ENCODE results near the gene DOCK7. TPM values are rescaled to one million over a fixed set of nuclear protein-coding genes. Genes with fewer than 3 reads are reported as not detected.

The DOCK7 gene
- total RNA-seq, 1 donor from 2014 or later: 28.0 TPM

GRCh38 chr1:62428351-62428750 is 259.8 kb downstream of the DOCK7 start:
- DNase-seq (ENCODE audit: low spot score): no peak
- Mint-ChIP-seq H3K27ac (ENCODE audit: unreplicated experiment) (no peak overlapping the region), H3K4me1 (ENCODE audit: unreplicated experiment) (peaks cover 2% of the 10 kb centered on the region), H3K4me3 (ENCODE audit: unreplicated experiment) (no peak overlapping the region), H3K27me3 (ENCODE audit: unreplicated experiment) (peaks cover 2% of the 10 kb centered on the region), H3K9me3 (ENCODE audit: unreplicated experiment) (no peaks in the 10 kb centered on the region), H3K36me3 (ENCODE audit: low read depth, unreplicated experiment) (no peaks in the 10 kb centered on the region)
- no peak for TF ChIP-seq CTCF (IDR thresholded peaks at IDR 0.05; ENCODE audit: unreplicated experiment)

GRCh38 chr1:62426794-62427193 is 261.4 kb downstream of the DOCK7 start:
- TF ChIP-seq CTCF (IDR thresholded peaks at IDR 0.05; ENCODE audit: unreplicated experiment): no peak
- Mint-ChIP-seq H3K4me3 (ENCODE audit: unreplicated experiment) (no peak overlapping the region), H3K27me3 (ENCODE audit: unreplicated experiment) (peaks cover 2% of the 10 kb centered on the region), H3K4me1 (ENCODE audit: unreplicated experiment) (peaks cover 2% of the 10 kb centered on the region), H3K27ac (ENCODE audit: unreplicated experiment) (no peak overlapping the region), H3K36me3 (ENCODE audit: low read depth, unreplicated experiment) (no peaks in the 10 kb centered on the region), H3K9me3 (ENCODE audit: unreplicated experiment) (no peaks in the 10 kb centered on the region)
- no peak for DNase-seq (ENCODE audit: low spot score)

- Mint-ChIP-seq H3K36me3 (ENCODE audit: low read depth, unreplicated experiment) (no peaks in the 10 kb centered on the region), H3K4me3 (ENCODE audit: unreplicated experiment) (no peak overlapping the region), H3K27me3 (ENCODE audit: unreplicated experiment) (peaks cover 2% of the 10 kb centered on the region), H3K27ac (ENCODE audit: unreplicated experiment) (no peak overlapping the region), H3K9me3 (ENCODE audit: unreplicated experiment) (no peaks in the 10 kb centered on the region), H3K4me1 (ENCODE audit: unreplicated experiment) (peaks cover 2% of the 10 kb centered on the region)
- DNase-seq (ENCODE audit: low spot score): no peak
- no peak for TF ChIP-seq CTCF (IDR thresholded peaks at IDR 0.05; ENCODE audit: unreplicated experiment)
These were observed 261.9 kb downstream of the DOCK7 start for GRCh38 chr1:62426237-62426636.

- H3K4me3 Mint-ChIP-seq (ENCODE audit: unreplicated experiment): no peak overlapping the region
- H3K27me3 Mint-ChIP-seq (ENCODE audit: unreplicated experiment): peaks cover 2% of the 10 kb centered on the region
- no peaks in the 10 kb centered on the region for H3K9me3 Mint-ChIP-seq (ENCODE audit: unreplicated experiment)
- H3K27ac Mint-ChIP-seq (ENCODE audit: unreplicated experiment): no peak overlapping the region
- H3K4me1 Mint-ChIP-seq (ENCODE audit: unreplicated experiment): peaks cover 2% of the 10 kb centered on the region
- H3K36me3 Mint-ChIP-seq (ENCODE audit: low read depth, unreplicated experiment): no peaks in the 10 kb centered on the region
- TF ChIP-seq CTCF (IDR thresholded peaks at IDR 0.05; ENCODE audit: unreplicated experiment): no peak
- no peak for DNase-seq (ENCODE audit: low spot score)
These were observed 263.1 kb downstream of the DOCK7 start for GRCh38 chr1:62425041-62425440.

GRCh38 chr1:62424411-62424810 is 263.8 kb downstream of the DOCK7 start:
- H3K36me3 Mint-ChIP-seq (ENCODE audit: low read depth, unreplicated experiment): no peaks in the 10 kb centered on the region
- TF ChIP-seq CTCF (IDR thresholded peaks at IDR 0.05; ENCODE audit: unreplicated experiment): no peak
- no peaks in the 10 kb centered on the region for H3K9me3 Mint-ChIP-seq (ENCODE audit: unreplicated experiment)
- no peak for DNase-seq (ENCODE audit: low spot score)
- no peak overlapping the region for H3K4me3 Mint-ChIP-seq (ENCODE audit: unreplicated experiment)
- H3K27ac Mint-ChIP-seq (ENCODE audit: unreplicated experiment): no peak overlapping the region
- H3K27me3 Mint-ChIP-seq (ENCODE audit: unreplicated experiment): peaks cover 2% of the 10 kb centered on the region
- H3K4me1 Mint-ChIP-seq (ENCODE audit: unreplicated experiment): peaks cover 2% of the 10 kb centered on the region

Measured in endothelial cell (in vitro differentiated cells).